ENCODE data around the gene ACSBG1. TPM values are rescaled to one million over a fixed set of nuclear protein-coding genes. Genes with fewer than 3 reads are reported as not detected.

Gene ACSBG1
- total RNA-seq, 4 donors from 2014 or later, result 61.8 to 375 (median 102) TPM

GRCh38 chr15:78213425-78213750 is 21.0 kb downstream of the ACSBG1 start:
- WGBS, result 40% methylated on average over 2 of the region's 6 CpGs
- peaks cover 87% of the 10 kb centered on the region for H3K4me1 ChIP-seq
- no peak for TF ChIP-seq EP300 (IDR thresholded peaks at IDR 0.05)
- TF ChIP-seq, protein P1, sequence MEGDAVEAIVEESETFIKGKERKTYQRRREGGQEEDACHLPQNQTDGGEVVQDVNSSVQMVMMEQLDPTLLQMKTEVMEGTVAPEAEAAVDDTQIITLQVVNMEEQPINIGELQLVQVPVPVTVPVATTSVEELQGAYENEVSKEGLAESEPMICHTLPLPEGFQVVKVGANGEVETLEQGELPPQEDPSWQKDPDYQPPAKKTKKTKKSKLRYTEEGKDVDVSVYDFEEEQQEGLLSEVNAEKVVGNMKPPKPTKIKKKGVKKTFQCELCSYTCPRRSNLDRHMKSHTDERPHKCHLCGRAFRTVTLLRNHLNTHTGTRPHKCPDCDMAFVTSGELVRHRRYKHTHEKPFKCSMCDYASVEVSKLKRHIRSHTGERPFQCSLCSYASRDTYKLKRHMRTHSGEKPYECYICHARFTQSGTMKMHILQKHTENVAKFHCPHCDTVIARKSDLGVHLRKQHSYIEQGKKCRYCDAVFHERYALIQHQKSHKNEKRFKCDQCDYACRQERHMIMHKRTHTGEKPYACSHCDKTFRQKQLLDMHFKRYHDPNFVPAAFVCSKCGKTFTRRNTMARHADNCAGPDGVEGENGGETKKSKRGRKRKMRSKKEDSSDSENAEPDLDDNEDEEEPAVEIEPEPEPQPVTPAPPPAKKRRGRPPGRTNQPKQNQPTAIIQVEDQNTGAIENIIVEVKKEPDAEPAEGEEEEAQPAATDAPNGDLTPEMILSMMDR (IDR thresholded peaks at IDR 0.05), result no peak
- no peak for TF ChIP-seq POLR2A (IDR thresholded peaks at IDR 0.05)
- H3K9me3 ChIP-seq, result no peaks in the 10 kb centered on the region
- H3K36me3 ChIP-seq, result no peaks in the 10 kb centered on the region
- no peaks in the 10 kb centered on the region for H3K27me3 ChIP-seq
- peak overlapping the region; percentile 13 for H3K4me3 ChIP-seq
- peak; percentile 71 to 74 for DNase-seq (ENCODE audit: low spot score in 2 of 2)
- peak overlapping the region; percentile 79 for H3K27ac ChIP-seq

DNA sequence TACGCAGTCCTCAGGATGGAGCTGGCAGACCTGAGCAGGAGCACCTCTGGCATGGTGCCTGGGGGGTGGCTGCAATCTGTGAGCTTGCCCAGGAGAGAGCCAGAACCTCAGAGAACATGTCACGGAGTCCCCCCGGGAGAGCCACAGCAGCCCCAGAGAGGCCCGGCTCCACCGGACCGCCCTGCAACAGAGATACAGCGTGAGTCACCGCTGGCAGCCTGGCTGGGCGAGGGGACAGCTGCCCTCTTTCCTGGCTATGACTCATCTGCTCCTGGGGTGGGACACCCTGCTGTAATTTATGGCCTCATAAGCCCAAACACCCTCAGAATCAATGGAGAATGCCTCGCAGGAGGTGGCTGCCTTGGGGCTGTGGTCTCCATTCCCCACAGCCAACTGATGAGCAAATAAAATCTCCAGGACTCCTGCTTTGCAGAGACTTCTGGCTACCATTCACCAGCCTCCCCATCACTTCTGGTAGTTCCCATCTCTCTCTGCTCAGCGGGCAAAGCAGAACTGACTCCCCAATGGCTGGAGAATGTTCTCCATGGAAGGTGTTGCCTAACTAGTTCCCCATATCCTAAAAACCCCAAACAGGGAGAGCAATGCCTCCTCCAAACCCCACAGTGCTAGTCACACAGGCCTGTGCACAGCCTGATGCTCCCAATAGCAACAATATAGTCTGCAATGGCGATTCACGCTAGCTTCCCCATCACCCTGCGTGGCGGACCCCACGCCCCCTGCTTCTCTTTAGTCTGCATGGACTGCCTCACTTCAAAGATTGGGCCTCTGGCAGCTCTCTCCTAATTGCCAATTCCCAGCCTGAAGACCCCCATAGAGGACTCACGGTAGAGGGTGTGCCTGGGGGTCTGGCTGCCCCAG is 21.6 kb downstream of the ACSBG1 start:
- H3K27me3 ChIP-seq, result no peaks in the 10 kb centered on the region

GRCh38 chr15:78212008-78212407 is 22.4 kb downstream of the ACSBG1 start:
- no peaks in the 10 kb centered on the region for H3K27me3 ChIP-seq
- H3K9me3 ChIP-seq, result no peaks in the 10 kb centered on the region
- H3K4me1 ChIP-seq, result peaks cover 97% of the 10 kb centered on the region
- DNase-seq (ENCODE audit: low spot score in 2 of 2), result peak; percentile 8 to 39
- peak overlapping the region; percentile 13 for H3K4me3 ChIP-seq
- WGBS, result 82% methylated on average over 10 of the region's 10 CpGs
- H3K27ac ChIP-seq, result peak overlapping the region; percentile 79
- TF ChIP-seq, protein P1 (IDR thresholded peaks at IDR 0.05), result no peak
- TF ChIP-seq POLR2A (IDR thresholded peaks at IDR 0.05), result no peak
- no peak for TF ChIP-seq POLR2AphosphoS5 (IDR thresholded peaks at IDR 0.05)
- TF ChIP-seq EP300 (IDR thresholded peaks at IDR 0.05), result no peak
- no peaks in the 10 kb centered on the region for H3K36me3 ChIP-seq

More for the DNA sequence above, 21.6 kb downstream of the ACSBG1 start:
- H3K27ac ChIP-seq, result peak overlapping the region; percentile 79
- peaks cover 93% of the 10 kb centered on the region for H3K4me1 ChIP-seq
- no peaks in the 10 kb centered on the region for H3K36me3 ChIP-seq
- H3K4me3 ChIP-seq, result peak overlapping the region; percentile 13
- TF ChIP-seq POLR2AphosphoS5 (IDR thresholded peaks at IDR 0.05) (no peak), EP300 (IDR thresholded peaks at IDR 0.05) (no peak), POLR2A (IDR thresholded peaks at IDR 0.05) (no peak)
- TF ChIP-seq, protein P1 (IDR thresholded peaks at IDR 0.05), result no peak
- WGBS, result 61% methylated on average over 11 of the region's 17 CpGs
- peak; percentile 79 to 83 for DNase-seq (ENCODE audit: low spot score in 2 of 2)
- H3K9me3 ChIP-seq, result no peaks in the 10 kb centered on the region

GRCh38 chr15:78211189-78211921 is 23.0 kb downstream of the ACSBG1 start:
- no peak for TF ChIP-seq POLR2A (IDR thresholded peaks at IDR 0.05)
- TF ChIP-seq EP300 (IDR thresholded peaks at IDR 0.05), result no peak
- TF ChIP-seq POLR2AphosphoS5 (IDR thresholded peaks at IDR 0.05), result no peak
- TF ChIP-seq, protein P1 (IDR thresholded peaks at IDR 0.05), result no peak
- DNase-seq (ENCODE audit: low spot score in 2 of 2), result peak; percentile 23 to 53
- Histone ChIP-seq H3K9me3 (no peaks in the 10 kb centered on the region), H3K4me1 (peaks cover 97% of the 10 kb centered on the region), H3K36me3 (no peaks in the 10 kb centered on the region), H3K27me3 (no peaks in the 10 kb centered on the region), H3K27ac (peak overlapping the region; percentile 79), H3K4me3 (no peak overlapping the region)
- WGBS, result 56% methylated on average over 12 of the region's 12 CpGs

DNA sequence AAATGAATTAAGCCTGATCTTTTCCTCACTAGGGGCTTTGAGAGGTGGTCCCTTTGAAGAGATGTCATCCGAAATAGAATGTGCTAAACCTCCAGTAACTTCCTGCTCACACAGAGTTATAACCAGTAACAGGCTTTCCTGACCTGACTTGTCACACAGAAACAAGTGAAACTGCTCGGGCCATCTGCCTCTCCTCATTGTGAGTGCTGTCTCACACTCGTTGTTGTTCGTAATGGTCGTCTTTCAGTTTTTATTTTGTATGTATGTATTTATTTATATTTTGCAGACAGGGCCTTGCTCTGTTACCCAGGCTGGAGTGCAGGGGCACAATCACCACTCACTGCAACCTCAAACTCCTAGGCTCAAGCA is 24.0 kb downstream of the ACSBG1 start:
- Histone ChIP-seq H3K27me3 (no peaks in the 10 kb centered on the region), H3K27ac (peak overlapping the region; percentile 79), H3K9me3 (no peaks in the 10 kb centered on the region), H3K4me3 (no peak overlapping the region), H3K4me1 (peaks cover 96% of the 10 kb centered on the region), H3K36me3 (no peaks in the 10 kb centered on the region)
- WGBS, result 53% methylated on average over 5 of the region's 5 CpGs
- no peak for TF ChIP-seq EP300 (IDR thresholded peaks at IDR 0.05)
- TF ChIP-seq POLR2AphosphoS5 (IDR thresholded peaks at IDR 0.05), result no peak
- TF ChIP-seq, protein P1 (IDR thresholded peaks at IDR 0.05), result no peak
- TF ChIP-seq POLR2A (IDR thresholded peaks at IDR 0.05), result no peak
- DNase-seq (ENCODE audit: low spot score in 2 of 2), result peak in 1 of 2 donors; percentile 15
